GM12875 (cell line): ENCODE data around the gene SHD.

ENCODE experiments used
- H3K4me3 ChIP-seq: one replicate; pipeline ENCODE4 v1.5.1; 2011; ENCODE audit warnings: low read depth, low read length, control low read depth
- TF ChIP-seq, protein P1 (sequence below): IDR thresholded peaks from 2 replicates; pipeline ENCODE4 v1.5.1; 2011; ENCODE audit warnings: low read depth, mild to moderate bottlenecking, control low read depth, inconsistent platforms, low read length, moderate library complexity, borderline replicate concordance; ENCODE audit not compliant: insufficient read depth

The SHD gene

GRCh38 chr19:4318460-4318859, 39.4 kb downstream of the SHD start:
- TF ChIP-seq, protein P1, sequence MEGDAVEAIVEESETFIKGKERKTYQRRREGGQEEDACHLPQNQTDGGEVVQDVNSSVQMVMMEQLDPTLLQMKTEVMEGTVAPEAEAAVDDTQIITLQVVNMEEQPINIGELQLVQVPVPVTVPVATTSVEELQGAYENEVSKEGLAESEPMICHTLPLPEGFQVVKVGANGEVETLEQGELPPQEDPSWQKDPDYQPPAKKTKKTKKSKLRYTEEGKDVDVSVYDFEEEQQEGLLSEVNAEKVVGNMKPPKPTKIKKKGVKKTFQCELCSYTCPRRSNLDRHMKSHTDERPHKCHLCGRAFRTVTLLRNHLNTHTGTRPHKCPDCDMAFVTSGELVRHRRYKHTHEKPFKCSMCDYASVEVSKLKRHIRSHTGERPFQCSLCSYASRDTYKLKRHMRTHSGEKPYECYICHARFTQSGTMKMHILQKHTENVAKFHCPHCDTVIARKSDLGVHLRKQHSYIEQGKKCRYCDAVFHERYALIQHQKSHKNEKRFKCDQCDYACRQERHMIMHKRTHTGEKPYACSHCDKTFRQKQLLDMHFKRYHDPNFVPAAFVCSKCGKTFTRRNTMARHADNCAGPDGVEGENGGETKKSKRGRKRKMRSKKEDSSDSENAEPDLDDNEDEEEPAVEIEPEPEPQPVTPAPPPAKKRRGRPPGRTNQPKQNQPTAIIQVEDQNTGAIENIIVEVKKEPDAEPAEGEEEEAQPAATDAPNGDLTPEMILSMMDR = no peak
- no peak overlapping the region for H3K4me3 ChIP-seq

DNA sequence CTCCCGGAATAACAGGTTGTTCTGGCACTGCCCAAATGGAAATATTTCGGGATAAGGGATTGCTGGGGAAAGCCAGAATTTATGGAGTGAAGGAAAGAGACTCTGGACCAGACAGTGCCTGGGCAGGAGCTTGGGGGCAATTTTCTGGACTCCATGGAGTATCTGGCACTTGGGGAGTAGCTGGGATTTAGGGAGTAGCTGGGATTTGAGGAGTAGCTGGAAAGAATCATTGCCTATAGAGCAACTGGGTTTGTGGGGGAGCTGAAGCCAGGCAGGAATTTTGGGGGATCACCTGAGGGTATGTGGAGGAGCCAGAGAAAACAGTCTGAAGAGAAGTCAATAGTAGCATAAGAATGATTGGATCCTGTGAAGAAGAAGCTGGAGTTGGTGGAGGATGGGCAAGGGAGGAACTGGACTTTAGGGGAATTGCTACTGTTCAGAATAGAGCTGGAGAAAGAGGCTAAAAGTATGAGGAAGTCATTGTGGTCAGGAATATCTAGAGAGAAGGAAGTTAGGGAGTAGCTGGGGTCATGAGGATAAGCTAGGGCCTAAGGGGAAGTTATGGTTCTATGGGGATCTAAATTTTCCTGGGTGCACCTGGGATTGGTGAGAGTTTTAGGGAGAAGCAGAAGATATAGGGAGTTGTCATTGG, 40.1 kb downstream of the SHD start:
- H3K4me3 ChIP-seq = no peak overlapping the region
- TF ChIP-seq, protein P1 = no peak

DNA sequence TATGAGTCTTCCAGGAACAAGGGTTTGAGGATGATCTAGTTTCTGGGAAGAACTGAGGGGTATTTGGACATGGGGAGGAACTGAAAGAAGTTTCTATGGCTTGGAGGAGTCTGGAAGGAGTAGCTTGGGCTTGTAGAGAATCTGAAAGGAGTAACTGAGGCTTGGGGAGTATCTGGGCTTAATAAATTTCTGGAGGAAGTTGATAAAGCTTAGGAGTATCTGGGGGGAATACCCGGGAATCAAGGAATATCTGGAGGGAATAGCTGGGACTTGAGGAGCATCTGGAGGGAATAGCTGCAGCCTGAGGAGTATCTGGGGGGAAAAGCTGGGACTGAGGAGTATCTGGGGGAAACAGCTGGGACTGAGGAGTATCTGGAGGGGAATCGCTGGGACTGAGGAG, 41.4 kb downstream of the SHD start:
- TF ChIP-seq, protein P1 = no peak
- no peak overlapping the region for H3K4me3 ChIP-seq

DNA sequence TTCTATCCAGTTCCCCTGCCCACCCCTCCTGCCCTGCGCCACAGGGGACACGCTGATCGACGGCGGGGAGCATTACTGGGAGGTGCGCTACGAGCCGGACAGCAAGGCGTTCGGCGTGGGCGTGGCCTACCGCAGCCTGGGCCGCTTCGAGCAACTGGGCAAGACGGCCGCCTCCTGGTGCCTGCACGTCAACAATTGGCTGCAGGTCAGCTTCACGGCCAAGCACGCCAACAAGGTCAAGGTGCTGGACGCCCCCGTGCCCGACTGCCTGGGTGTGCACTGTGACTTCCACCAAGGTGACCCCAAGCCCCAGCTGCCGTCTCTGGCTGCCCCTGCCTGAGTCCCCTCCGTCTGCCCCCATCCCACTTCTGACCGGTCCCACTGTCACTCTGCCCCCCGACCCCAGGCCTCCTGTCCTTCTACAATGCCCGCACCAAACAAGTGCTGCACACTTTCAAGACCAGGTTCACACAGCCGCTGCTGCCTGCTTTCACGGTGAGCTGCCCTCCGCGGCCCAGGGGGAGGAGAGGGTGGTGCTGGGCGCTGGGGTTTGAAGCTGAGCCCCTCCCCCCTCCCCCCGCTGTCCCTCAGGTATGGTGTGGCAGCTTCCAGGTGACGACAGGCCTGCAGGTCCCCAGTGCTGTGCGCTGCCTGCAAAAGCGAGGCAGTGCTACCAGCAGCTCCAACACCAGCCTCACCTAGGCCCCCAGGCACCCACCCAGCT, 44.0 kb downstream of the SHD start:
- H3K4me3 ChIP-seq = no peak overlapping the region
- TF ChIP-seq, protein P1 = no peak

- TF ChIP-seq, protein P1 = no peak
- H3K4me3 ChIP-seq = no peak overlapping the region
Measured at GRCh38 chr19:4323692-4324091, 44.6 kb downstream of the SHD start.

DNA sequence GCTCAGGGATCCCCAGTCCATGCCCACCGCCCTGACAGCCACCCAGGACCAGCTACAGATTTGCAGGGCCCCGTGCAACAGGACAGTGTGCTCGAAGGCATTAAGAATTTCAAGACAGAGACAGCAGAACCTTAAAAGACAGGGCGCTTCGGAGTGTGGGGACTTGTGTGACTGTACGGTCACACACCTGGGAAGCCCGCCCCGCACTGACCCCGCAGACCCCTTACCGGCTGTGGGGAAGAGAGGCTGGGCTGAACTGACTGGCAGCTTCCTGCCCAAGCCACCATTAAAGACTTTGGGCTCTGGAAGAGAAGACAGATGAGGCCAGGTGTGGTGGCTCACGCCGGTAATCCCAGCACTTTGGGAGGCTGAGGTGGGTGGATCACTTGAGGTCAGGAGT, 45.2 kb downstream of the SHD start:
- H3K4me3 ChIP-seq = no peak overlapping the region
- TF ChIP-seq, protein P1 = no peak
